HepG2 (cell line): ENCODE results near the gene ESYT3. TPM values are rescaled to one million over a fixed set of nuclear protein-coding genes. Genes with fewer than 3 reads are reported as not detected.

Experiments
- ATAC-seq: fragments of 200-7000 bp; cut with Tn5 transposase; 3 replicates; pipeline ENCODE4 v1.9.1; 2020; ENCODE audit warnings: mild to moderate bottlenecking, moderate library complexity
- BruUV-seq: library from RNA; stranded (reverse); fragments of 400-500 nt; replicated peaks from 2 replicates; lab custom pipeline; 2021; lab: Mats Ljungman, UMichigan
- CTCF ChIA-PET: fragments of 300-600 bp; formaldehyde crosslinking; extraction: SDS; loops from one replicate; lab custom pipeline; 2021; ENCODE audit warnings: low total read pairs, inconsistent platforms, low intra/inter-chr PET ratio; lab: Yijun Ruan, JAX
- POLR2A ChIA-PET: fragments of 350-600 bp; sonication (Branson Sonifier 250); formaldehyde crosslinking; loops from one replicate; lab custom pipeline; 2020; ENCODE audit warnings: antibody characterized with exemption, inconsistent platforms; lab: Yijun Ruan, JAX
- DNase-seq: peaks from one replicate; pipeline ENCODE4 v3.0.0-alpha.2; 2015; ENCODE audit warnings: low spot score
- FAIRE-seq: peaks from 3 replicates; lab custom pipeline; 2011; peaks lifted over from hg19 to GRCh38; lab: Jason Lieb, UNC
- H2AFZ ChIP-seq: one replicate; pipeline ENCODE4 v1.6.1; 2011; ENCODE audit warnings: low read length, inconsistent platforms
- H3K27ac ChIP-seq: fragments of 300-600 bp; 3 replicates; pipeline ENCODE4 v1.8.0; 2011; ENCODE audit warnings: mixed run types, mild to moderate bottlenecking, mixed read lengths, low read length, inconsistent platforms; ENCODE audit not compliant: insufficient read depth; ENCODE audit errors: extremely low read length
- H3K27me3 ChIP-seq, 2 experiments: fragments of 200-600 bp in 1 of 2; 2 replicates in 1 of 2; 3 replicates in 1 of 2; pipeline versions ENCODE4 v1.6.0 to v1.8.0; 2011; ENCODE audit warnings: low read length in 2 of 2, mild to moderate bottlenecking in 2 of 2, moderate library complexity in 2 of 2, inconsistent platforms in 1 of 2; ENCODE audit not compliant: insufficient read depth in 2 of 2, control insufficient read depth in 1 of 2
- H3K36me3 ChIP-seq, 2 experiments: fragments of 200-600 bp in 1 of 2; replicated peaks in 1 of 2; 2 replicates in 1 of 2; 3 replicates in 1 of 2; pipeline versions ENCODE4 v1.5.1 to v1.8.0; 2011; ENCODE audit warnings: low read length in 2 of 2, inconsistent platforms in 1 of 2; ENCODE audit not compliant: insufficient read depth in 2 of 2, control insufficient read depth in 1 of 2
- H3K4me1 ChIP-seq: 2 replicates; pipeline ENCODE4 v1.5.1; 2012; ENCODE audit warnings: low read length, inconsistent platforms; ENCODE audit not compliant: insufficient read depth
- H3K4me2 ChIP-seq: 2 replicates; pipeline ENCODE4 v1.6.0; 2011; ENCODE audit warnings: low read depth, low read length, inconsistent platforms
- H3K4me3 ChIP-seq, 3 experiments: fragments of 200-600 bp in 1 of 3; sonication (generic), shearing (Covaris generic) in 1 of 3; replicated peaks in 1 of 3; 2 replicates each; pipeline ENCODE4 v1.5.1; 2011 to 2016; ENCODE audit warnings: low read length in 3 of 3, inconsistent platforms in 2 of 3, low read depth in 2 of 3, mild to moderate bottlenecking in 2 of 3, control low read depth in 1 of 3, mixed read lengths in 1 of 3; ENCODE audit not compliant: insufficient read depth in 1 of 3
- H3K79me2 ChIP-seq: one replicate; pipeline ENCODE4 v1.6.1; 2011; ENCODE audit warnings: low read length, inconsistent platforms; ENCODE audit not compliant: insufficient read depth
- H3K9ac ChIP-seq: 2 replicates; pipeline ENCODE4 v1.6.0; 2011; ENCODE audit warnings: mild to moderate bottlenecking, low read depth, low read length, inconsistent platforms; ENCODE audit not compliant: insufficient read depth
- H3K9me3 ChIP-seq: 2 replicates; pipeline ENCODE4 v1.5.1; 2012; ENCODE audit warnings: mild to moderate bottlenecking, low read length
- H4K20me1 ChIP-seq: 2 replicates; pipeline ENCODE4 v1.6.0; 2011; ENCODE audit warnings: inconsistent platforms, mild to moderate bottlenecking, low read length, moderate library complexity; ENCODE audit not compliant: insufficient read depth
- BHLHE40 ChIP-seq: IDR thresholded peaks from 2 replicates; pipeline ENCODE4 v1.6.1; 2011; ENCODE audit warnings: low read length, improper control_type of control experiment
- EEA1 ChIP-seq: sonication (generic); formaldehyde crosslinking; IDR thresholded peaks from 2 replicates; pipeline ENCODE4 v1.5.1; 2020; ENCODE audit warnings: mild to moderate bottlenecking, missing genetic modification reagents, borderline replicate concordance
- ELF1 ChIP-seq: sonication (generic); formaldehyde crosslinking; IDR thresholded peaks from 2 replicates; pipeline ENCODE4 v1.4.0; 2020; ENCODE audit warnings: missing genetic modification reagents
- JARID2 ChIP-seq: sonication (generic); formaldehyde crosslinking; IDR thresholded peaks from 2 replicates; pipeline ENCODE4 v1.8.1; 2023; ENCODE audit warnings: missing genetic modification reagents, inconsistent platforms; ENCODE audit not compliant: insufficient replicate concordance
- KLF12 ChIP-seq: sonication (generic); formaldehyde crosslinking; IDR thresholded peaks from 2 replicates; pipeline ENCODE4 v1.4.0; 2020; ENCODE audit warnings: missing genetic modification reagents, borderline replicate concordance
- MEIS2 ChIP-seq: sonication (generic); formaldehyde crosslinking; IDR thresholded peaks from 2 replicates; pipeline ENCODE4 v1.9.0; 2021; ENCODE audit warnings: mild to moderate bottlenecking, missing genetic modification reagents
- POLR2AphosphoS2 ChIP-seq: IDR thresholded peaks from 2 replicates; pipeline ENCODE4 v1.6.1; 2011; ENCODE audit warnings: low read depth, low read length, improper control_type of control experiment
- PRDM10 ChIP-seq: sonication (generic); formaldehyde crosslinking; IDR thresholded peaks from 2 replicates; pipeline ENCODE4 v1.4.0; 2020; ENCODE audit warnings: low read depth, missing genetic modification reagents
- SMARCE1 ChIP-seq: fragments of 450-650 bp; IDR thresholded peaks from 2 replicates; pipeline ENCODE4 v1.6.1; 2017; ENCODE audit warnings: borderline replicate concordance
- SUZ12 ChIP-seq: fragments of 150-350 bp; IDR thresholded peaks from 2 replicates; pipeline ENCODE4 v1.6.1; 2014; ENCODE audit warnings: low read depth, low read length
- ZNF121 ChIP-seq: sonication (generic); formaldehyde crosslinking; IDR thresholded peaks from 2 replicates; pipeline ENCODE4 v1.5.0; 2020; ENCODE audit warnings: mild to moderate bottlenecking, missing genetic modification reagents
- ZNF30 ChIP-seq: sonication (generic); formaldehyde crosslinking; IDR thresholded peaks from 2 replicates; pipeline ENCODE4 v1.5.0; 2020; ENCODE audit warnings: mild to moderate bottlenecking, missing genetic modification reagents
- ZNF720 ChIP-seq: sonication (generic); formaldehyde crosslinking; IDR thresholded peaks from 2 replicates; pipeline ENCODE4 v1.4.0; 2020; ENCODE audit warnings: missing genetic modification reagents
- ZNF761 ChIP-seq: sonication (generic); formaldehyde crosslinking; conservative IDR thresholded peaks from 2 replicates; pipeline ENCODE4 v1.4.0; 2020; ENCODE audit warnings: mild to moderate bottlenecking, missing genetic modification reagents
- ZNF768 ChIP-seq: sonication (generic); formaldehyde crosslinking; IDR thresholded peaks from 2 replicates; pipeline ENCODE4 v1.4.0; 2020; ENCODE audit warnings: missing genetic modification reagents
- WGBS: methylation state at CpG from one replicate; pipeline ENCODE4 v1.1.6; 2017; ENCODE audit warnings: low lambda C conversion rate; 5-methylcytosine and 5-hydroxymethylcytosine counted together
- in situ Hi-C: cut with HindIII; loops from 2 replicates; pipeline ENCODE4 v1.10.0; 2017; ENCODE audit warnings: low pct_unique_long_range_greater_than_20kb; ENCODE audit not compliant: extremely low pct_ligation_motif_present
- intact Hi-C: fragments of 100-400 bp; cut with micrococcal nuclease; formaldehyde crosslinking; loops from one replicate; pipeline ENCODE4 v1.10.0; 2022; ENCODE audit not compliant: unreplicated experiment
- polyA plus RNA-seq, 8 experiments: library from polyadenylated mRNA; depleted of rRNA in 3 of 8; stranded (reverse) in 7 of 8; unstranded in 1 of 8; fragments of >200 nt; fragmentation: Illumina TruSeq in 4 of 8; extraction: Trizol in 4 of 8; gene quantifications; 2 replicates each; pipeline versions ENCODE4 v1.2.1 to v1.2.3, GENCODE V29; 2011 to 2016; ENCODE audit warnings: low read depth in 4 of 8, missing spikeins in 1 of 8, mixed read lengths in 1 of 8; ENCODE audit not compliant: insufficient read depth in 1 of 8
- total RNA-seq, 5 experiments: library from RNA; depleted of rRNA; stranded (reverse); fragments of >200 nt; fragmentation: Illumina TruSeq; extraction: Trizol; gene quantifications; 2 replicates each; pipeline ENCODE4 v1.2.3, GENCODE V29; 2016; ENCODE audit warnings: low read depth in 1 of 5
- TF ChIP-seq, protein P1 (sequence below): sonication (generic); formaldehyde crosslinking; IDR thresholded peaks from 2 replicates; pipeline ENCODE4 v1.8.0; 2022; ENCODE audit warnings: missing genetic modification reagents, mild to moderate bottlenecking, inconsistent platforms, borderline replicate concordance

The ESYT3 gene
- total and polyA plus RNA-seq, 2 of the 13 experiments (the other 11 are each of a cell fraction or from before 2014, with no cell fraction given): 1.5 to 4.1 TPM

DNA sequence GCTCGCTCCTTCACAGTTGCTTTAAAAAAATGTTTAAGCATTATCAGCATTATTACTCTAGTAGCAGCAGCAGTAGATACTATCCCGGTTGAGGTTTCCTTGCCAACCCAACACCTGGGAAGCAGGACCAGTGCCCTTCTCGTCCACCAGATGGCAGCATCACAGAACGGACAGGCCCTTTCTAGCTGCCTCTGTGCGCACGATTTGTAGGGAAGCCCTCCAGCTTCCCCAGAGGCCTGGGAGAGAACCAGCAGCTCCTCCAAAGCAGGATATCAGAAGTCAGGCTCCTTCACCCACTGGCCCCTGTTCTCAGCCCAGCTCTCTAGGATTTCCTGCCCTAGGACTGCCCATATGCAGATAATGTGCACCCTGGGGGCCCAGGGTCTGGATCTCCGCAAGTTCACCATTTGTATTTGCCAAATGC, 16.8 kb upstream of the ESYT3 start (continued):
- TF ChIP-seq ELF1 (CRISPR knock-in tag): no peak
- no peak for TF ChIP-seq SUZ12

DNA sequence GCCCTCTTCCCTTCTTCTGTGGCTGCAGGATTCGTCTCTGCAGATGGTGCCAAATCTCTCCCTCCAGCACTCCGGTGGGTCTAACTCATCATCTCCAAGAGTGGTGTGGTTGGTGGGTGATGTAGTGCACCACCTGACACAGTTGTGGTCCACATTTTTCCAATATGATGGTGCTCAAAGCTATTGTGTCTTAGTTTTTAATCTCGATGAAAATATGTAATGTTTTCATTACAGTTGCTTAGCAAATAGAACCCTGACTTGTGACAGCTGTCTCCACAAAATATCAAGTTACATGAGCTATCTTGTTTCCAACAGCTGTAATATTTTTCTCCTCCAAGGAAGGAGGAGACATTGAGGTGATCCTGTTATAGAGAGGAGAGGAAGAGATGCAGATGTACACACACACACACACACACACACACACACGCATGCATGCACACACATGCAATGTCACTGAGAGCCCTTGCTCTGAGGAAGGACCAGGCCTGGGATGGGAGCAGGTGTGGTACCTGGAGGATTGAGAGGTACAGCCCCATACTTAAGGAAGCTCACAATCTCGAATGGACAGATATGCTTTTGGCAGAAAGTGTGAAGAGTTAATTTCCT, 15.7 kb upstream of the ESYT3 start:
- no peak for TF ChIP-seq KLF12
- no peak for TF ChIP-seq ZNF768 (CRISPR knock-in tag)
- TF ChIP-seq ZNF30 (CRISPR knock-in tag): no peak
- no peak for TF ChIP-seq ZNF761 (CRISPR knock-in tag)
- TF ChIP-seq JARID2 (CRISPR knock-in tag): no peak
- no peak for TF ChIP-seq ZNF720
- TF ChIP-seq MEIS2 (CRISPR knock-in tag): no peak
- no peak for TF ChIP-seq EEA1
- no peak for TF ChIP-seq BHLHE40
- no peak for TF ChIP-seq SMARCE1
- TF ChIP-seq, protein P1, sequence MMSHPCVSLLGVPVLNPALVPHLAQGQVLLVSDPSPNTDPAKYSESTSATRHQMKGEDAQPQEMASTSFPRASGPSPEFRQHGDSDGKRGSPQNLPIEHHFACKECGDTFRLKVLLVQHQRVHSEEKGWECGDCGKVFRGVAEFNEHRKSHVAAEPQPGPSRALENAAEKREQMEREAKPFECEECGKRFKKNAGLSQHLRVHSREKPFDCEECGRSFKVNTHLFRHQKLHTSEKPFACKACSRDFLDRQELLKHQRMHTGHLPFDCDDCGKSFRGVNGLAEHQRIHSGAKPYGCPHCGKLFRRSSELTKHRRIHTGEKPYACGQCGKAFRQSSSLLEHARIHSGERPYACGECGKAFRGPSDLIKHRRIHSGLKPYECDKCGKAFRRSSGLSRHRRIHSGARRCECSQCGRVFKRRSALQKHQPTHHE: no peak
- no peak for TF ChIP-seq POLR2AphosphoS2
- TF ChIP-seq ZNF121 (CRISPR knock-in tag): no peak
- TF ChIP-seq PRDM10 (CRISPR knock-in tag): no peak
- ChIA-PET CTCF (interaction anchor here (2.1 kb wide), 1 partner anchor 504 kb away, joined by 12 read pairs; no protein-coding TSS in a partner anchor), POLR2A (interaction anchor here (1.2 kb wide), 1 partner anchor 16 kb away, joined by 3 read pairs; the partner anchor contains the start of gene ESYT3)
- no peaks in the 10 kb centered on the region for H3K79me2 ChIP-seq
- no peak overlapping the region for H2AFZ ChIP-seq
- no peak overlapping the region for H3K9ac ChIP-seq
- no peaks in the 10 kb centered on the region for H3K36me3 ChIP-seq
- H4K20me1 ChIP-seq: no peaks in the 10 kb centered on the region
- FAIRE-seq (no peak), DNase-seq (no peak), ATAC-seq (no peak)
- no peaks in the 10 kb centered on the region for H3K4me1 ChIP-seq
- BruUV-seq: no TSS peak
- no peak overlapping the region for H3K4me2 ChIP-seq
- in situ Hi-C loops (loop anchor here (10.0 kb wide), 1 partner anchor 506 kb away; no protein-coding TSS in a partner anchor), intact Hi-C loops (no loop called here)
- 38% methylated on average over 5 of the region's 5 CpGs for WGBS
- H3K27ac ChIP-seq: no peak overlapping the region
- H3K9me3 ChIP-seq: no peaks in the 10 kb centered on the region
- H3K27me3 ChIP-seq: no peaks in the 10 kb centered on the region
- H3K4me3 ChIP-seq: no peak overlapping the region
